Measurements from ENCODE around the gene FAM184B.
"Not testable (repeated sequence)": the region's sequence is repeated elsewhere in the genome, so short reads cannot be mapped to it uniquely, and the experiment has no call there.

The FAM184B gene

GRCh38 chr4:17718471-17718870 lies 63.0 kb downstream of the FAM184B start:
- DNase-seq (ENCODE audit: low spot score), result no peak

GRCh38 chr4:17717301-17717700 lies 64.1 kb downstream of the FAM184B start:
- no peak for DNase-seq (ENCODE audit: low spot score)

GRCh38 chr4:17715511-17715910 lies 65.9 kb downstream of the FAM184B start:
- no peak for DNase-seq (ENCODE audit: low spot score)

- no peak for DNase-seq (ENCODE audit: low spot score)
These were observed 67.6 kb downstream of the FAM184B start for GRCh38 chr4:17713779-17714178.

GRCh38 chr4:17712166-17712565 lies 69.3 kb downstream of the FAM184B start:
- no peak for DNase-seq (ENCODE audit: low spot score)

GRCh38 chr4:17711206-17711605 lies 70.2 kb downstream of the FAM184B start:
- DNase-seq (ENCODE audit: low spot score), result not testable (repeated sequence)

- DNase-seq (ENCODE audit: low spot score), result no peak
These were observed 71.7 kb downstream of the FAM184B start for GRCh38 chr4:17709763-17710068.

- DNase-seq (ENCODE audit: low spot score), result no peak
These were observed 72.2 kb downstream of the FAM184B start for GRCh38 chr4:17708992-17709762.

- DNase-seq (ENCODE audit: low spot score), result no peak
These were observed 73.8 kb downstream of the FAM184B start for GRCh38 chr4:17707671-17708070.

GRCh38 chr4:17705107-17705506 lies 76.3 kb downstream of the FAM184B start:
- DNase-seq (ENCODE audit: low spot score), result no peak

- DNase-seq (ENCODE audit: low spot score), result no peak
These were observed 77.3 kb downstream of the FAM184B start for GRCh38 chr4:17704020-17704650.

GRCh38 chr4:17702641-17703040 lies 78.8 kb downstream of the FAM184B start:
- DNase-seq (ENCODE audit: low spot score), result no peak

GRCh38 chr4:17701882-17702281 lies 79.5 kb downstream of the FAM184B start:
- DNase-seq (ENCODE audit: low spot score), result no peak

- DNase-seq (ENCODE audit: low spot score), result no peak
These were observed 80.1 kb downstream of the FAM184B start for GRCh38 chr4:17701138-17701839.

- DNase-seq (ENCODE audit: low spot score), result no peak
These were observed 82.0 kb downstream of the FAM184B start for GRCh38 chr4:17699380-17699779.

GRCh38 chr4:17698116-17698515 lies 83.3 kb downstream of the FAM184B start:
- DNase-seq (ENCODE audit: low spot score), result no peak

- DNase-seq (ENCODE audit: low spot score), result no peak
These were observed 86.1 kb downstream of the FAM184B start for GRCh38 chr4:17695341-17695740.

- DNase-seq (ENCODE audit: low spot score), result no peak
These were observed 86.9 kb downstream of the FAM184B start for GRCh38 chr4:17694552-17694951.

GRCh38 chr4:17690898-17691297 lies 90.5 kb downstream of the FAM184B start:
- no peak for DNase-seq (ENCODE audit: low spot score)

GRCh38 chr4:17690135-17690534 lies 91.3 kb downstream of the FAM184B start:
- DNase-seq (ENCODE audit: low spot score), result no peak

- no peak for DNase-seq (ENCODE audit: low spot score)
These were observed 93.4 kb downstream of the FAM184B start for GRCh38 chr4:17688011-17688441.

- no peak for DNase-seq (ENCODE audit: low spot score)
These were observed 94.1 kb downstream of the FAM184B start for GRCh38 chr4:17687237-17687857.

- DNase-seq (ENCODE audit: low spot score), result not testable (repeated sequence)
These were observed 96.8 kb downstream of the FAM184B start for GRCh38 chr4:17684648-17685047.

All from AG08396 (cell line).